ENCODE measurements around the gene NAV3. TPM values are rescaled to one million over a fixed set of nuclear protein-coding genes. Genes with fewer than 3 reads are reported as not detected.

NAV3 gene
- total and polyA plus RNA-seq, 2 of the 4 experiments (the other 2 are of a cell fraction) = 25.5 to 106 TPM

DNA sequence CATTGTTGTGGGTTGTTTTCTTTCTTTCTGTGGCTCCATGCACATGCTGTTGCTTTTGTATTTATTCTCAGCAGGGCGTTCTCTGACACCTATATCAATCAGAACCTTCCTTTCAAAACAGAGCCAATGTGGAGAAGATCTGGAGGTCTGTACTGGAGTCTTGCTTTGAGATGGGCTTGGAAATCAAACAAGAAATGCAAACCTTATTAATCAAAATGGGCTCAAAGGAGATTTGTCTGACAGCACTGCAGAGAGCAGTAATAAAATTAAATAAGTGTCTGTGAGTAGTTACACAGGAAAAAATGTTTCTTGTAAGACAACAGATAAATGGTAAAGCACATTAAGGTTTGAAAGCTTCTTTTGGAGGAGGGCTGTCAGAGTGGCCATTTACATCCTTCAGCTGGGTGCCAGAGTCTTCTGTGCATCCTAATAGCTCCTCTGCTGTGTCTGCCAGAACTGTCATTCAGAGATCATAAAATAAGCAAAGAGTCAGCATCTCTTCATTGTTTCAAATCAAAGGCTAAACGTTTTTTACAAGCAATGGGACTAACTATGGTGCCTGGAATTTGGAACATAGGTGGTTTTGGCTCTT lies 414.3 kb downstream of the NAV3 start:
- no peaks in the 10 kb centered on the region for H3K36me3 ChIP-seq (ENCODE audit: control insufficient read depth, insufficient read depth, low read length)
- no peaks in the 10 kb centered on the region for H3K4me1 ChIP-seq (ENCODE audit: control insufficient read depth, insufficient read depth, low read length)
- no peak overlapping the region for H3K4me3 ChIP-seq (ENCODE audit: insufficient read depth, low read depth, low read length)
- no peak overlapping the region for H3K4ac ChIP-seq (ENCODE audit: low read depth, low read length)
- H2BK120ac ChIP-seq (ENCODE audit: low read depth, low read length) = no peak overlapping the region
- no peak overlapping the region for H2BK20ac ChIP-seq (ENCODE audit: low read depth, low read length)
- H3K9me1 ChIP-seq (ENCODE audit: insufficient read depth, low read length) = no peaks in the 10 kb centered on the region
- H3K4me2 ChIP-seq (ENCODE audit: low read depth, low read length) = no peak overlapping the region
- no peak overlapping the region for H3K56ac ChIP-seq (ENCODE audit: extremely low read depth, insufficient read depth, low read length)
- H4K5ac ChIP-seq (ENCODE audit: low read depth, low read length) = no peak overlapping the region
- H2AK9ac ChIP-seq (replicated peaks; ENCODE audit: low read depth, low read length, poor library complexity) = no peak overlapping the region
- H4K91ac ChIP-seq (ENCODE audit: insufficient read depth, low read depth, low read length) = no peak overlapping the region
- H2BK15ac ChIP-seq (ENCODE audit: low read depth, low read length) = no peak overlapping the region
- H2AFZ ChIP-seq (replicated peaks; ENCODE audit: low read length, poor library complexity) = no peak overlapping the region
- H3K23ac ChIP-seq (ENCODE audit: low read depth, low read length) = no peak overlapping the region
- no peak overlapping the region for H3K27ac ChIP-seq (ENCODE audit: insufficient read depth, low read length)
- H3K27me3 ChIP-seq (ENCODE audit: control insufficient read depth, insufficient read depth, low read length) = no peaks in the 10 kb centered on the region
- no peak overlapping the region for H3K9ac ChIP-seq (ENCODE audit: low read depth, low read length)
- TF ChIP-seq MXI1 (IDR thresholded peaks at IDR 0.05; ENCODE audit: borderline replicate concordance, low read depth, low read length) = no peak
- TF ChIP-seq NFE2L2 (IDR thresholded peaks at IDR 0.05; ENCODE audit: low read depth, low read length) = no peak
- TF ChIP-seq RCOR1 (IDR thresholded peaks at IDR 0.05; ENCODE audit: insufficient replicate concordance, low read length) = no peak
- TF ChIP-seq, protein P1, sequence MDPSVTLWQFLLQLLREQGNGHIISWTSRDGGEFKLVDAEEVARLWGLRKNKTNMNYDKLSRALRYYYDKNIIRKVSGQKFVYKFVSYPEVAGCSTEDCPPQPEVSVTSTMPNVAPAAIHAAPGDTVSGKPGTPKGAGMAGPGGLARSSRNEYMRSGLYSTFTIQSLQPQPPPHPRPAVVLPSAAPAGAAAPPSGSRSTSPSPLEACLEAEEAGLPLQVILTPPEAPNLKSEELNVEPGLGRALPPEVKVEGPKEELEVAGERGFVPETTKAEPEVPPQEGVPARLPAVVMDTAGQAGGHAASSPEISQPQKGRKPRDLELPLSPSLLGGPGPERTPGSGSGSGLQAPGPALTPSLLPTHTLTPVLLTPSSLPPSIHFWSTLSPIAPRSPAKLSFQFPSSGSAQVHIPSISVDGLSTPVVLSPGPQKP (IDR thresholded peaks at IDR 0.05; ENCODE audit: borderline replicate concordance, low read depth, low read length) = no peak
- no peak for TF ChIP-seq SMC3 (IDR thresholded peaks at IDR 0.05; ENCODE audit: low read depth, low read length)
- TF ChIP-seq MAFK (IDR thresholded peaks at IDR 0.05; ENCODE audit: low read depth, low read length) = no peak
- TF ChIP-seq POLR2A (IDR thresholded peaks at IDR 0.05; ENCODE audit: low read depth, low read length) = no peak
- TF ChIP-seq RFX5 (IDR thresholded peaks at IDR 0.05; ENCODE audit: low read depth, low read length) = no peak
- TF ChIP-seq BHLHE40 (IDR thresholded peaks at IDR 0.05; ENCODE audit: low read depth, low read length) = no peak
- no peak for TF ChIP-seq CEBPB (IDR thresholded peaks at IDR 0.05; ENCODE audit: low read depth, low read length)
- TF ChIP-seq FOS (IDR thresholded peaks at IDR 0.05; ENCODE audit: low read depth, low read length) = no peak
- TF ChIP-seq, protein P2, sequence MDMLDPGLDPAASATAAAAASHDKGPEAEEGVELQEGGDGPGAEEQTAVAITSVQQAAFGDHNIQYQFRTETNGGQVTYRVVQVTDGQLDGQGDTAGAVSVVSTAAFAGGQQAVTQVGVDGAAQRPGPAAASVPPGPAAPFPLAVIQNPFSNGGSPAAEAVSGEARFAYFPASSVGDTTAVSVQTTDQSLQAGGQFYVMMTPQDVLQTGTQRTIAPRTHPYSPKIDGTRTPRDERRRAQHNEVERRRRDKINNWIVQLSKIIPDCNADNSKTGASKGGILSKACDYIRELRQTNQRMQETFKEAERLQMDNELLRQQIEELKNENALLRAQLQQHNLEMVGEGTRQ (IDR thresholded peaks at IDR 0.05; ENCODE audit: low read depth, low read length) = no peak
- no peak for TF ChIP-seq CHD1 (IDR thresholded peaks at IDR 0.05; ENCODE audit: low read depth, low read length)
- no peak for TF ChIP-seq MAZ (IDR thresholded peaks at IDR 0.05; ENCODE audit: borderline replicate concordance, low read depth, low read length)
- TF ChIP-seq, protein P3, sequence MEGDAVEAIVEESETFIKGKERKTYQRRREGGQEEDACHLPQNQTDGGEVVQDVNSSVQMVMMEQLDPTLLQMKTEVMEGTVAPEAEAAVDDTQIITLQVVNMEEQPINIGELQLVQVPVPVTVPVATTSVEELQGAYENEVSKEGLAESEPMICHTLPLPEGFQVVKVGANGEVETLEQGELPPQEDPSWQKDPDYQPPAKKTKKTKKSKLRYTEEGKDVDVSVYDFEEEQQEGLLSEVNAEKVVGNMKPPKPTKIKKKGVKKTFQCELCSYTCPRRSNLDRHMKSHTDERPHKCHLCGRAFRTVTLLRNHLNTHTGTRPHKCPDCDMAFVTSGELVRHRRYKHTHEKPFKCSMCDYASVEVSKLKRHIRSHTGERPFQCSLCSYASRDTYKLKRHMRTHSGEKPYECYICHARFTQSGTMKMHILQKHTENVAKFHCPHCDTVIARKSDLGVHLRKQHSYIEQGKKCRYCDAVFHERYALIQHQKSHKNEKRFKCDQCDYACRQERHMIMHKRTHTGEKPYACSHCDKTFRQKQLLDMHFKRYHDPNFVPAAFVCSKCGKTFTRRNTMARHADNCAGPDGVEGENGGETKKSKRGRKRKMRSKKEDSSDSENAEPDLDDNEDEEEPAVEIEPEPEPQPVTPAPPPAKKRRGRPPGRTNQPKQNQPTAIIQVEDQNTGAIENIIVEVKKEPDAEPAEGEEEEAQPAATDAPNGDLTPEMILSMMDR (conservative IDR thresholded peaks at IDR 0.05; ENCODE audit: low read depth, low read length) = no peak
- no peak for TF ChIP-seq RAD21 (IDR thresholded peaks at IDR 0.05; ENCODE audit: low read length)
- intact Hi-C loops (cut with micrococcal nuclease) = no loop called here
- ChIA-PET POLR2A (ENCODE audit: unreplicated experiment) (no interaction called here), CTCF (no interaction called here)
- in situ Hi-C loops (cut with MboI; ENCODE audit: low sequenced_read_pairs) = no loop called here
- no peaks in the 10 kb centered on the region for H3K9me3 ChIP-seq (ENCODE audit: control insufficient read depth, insufficient read depth, low read length)
- BruUV-seq (replicated peaks) = no TSS peak
- H3K79me1 ChIP-seq (ENCODE audit: low read depth in 1 of 2, low read length in 2 of 2) = no peaks in the 10 kb centered on the region
- DNase-seq (no peak), ATAC-seq (ENCODE audit: low read depth) (no peak)
- H2AK5ac ChIP-seq (ENCODE audit: low read depth, low read length) = no peak overlapping the region
- no peak overlapping the region for H3K18ac ChIP-seq (ENCODE audit: low read depth, low read length)
- no peak overlapping the region for H3K14ac ChIP-seq (replicated peaks; ENCODE audit: low read depth, low read length)
- H2BK5ac ChIP-seq (ENCODE audit: low read depth, low read length, poor library complexity, severe bottlenecking) = no peak overlapping the region
- dilution Hi-C loops (cut with HindIII; ENCODE audit: low sequenced_read_pairs, unreplicated experiment) = no loop called here
- WGBS, 2 experiments (ENCODE audit: extremely low coverage in 2 of 2, insufficient read length in 1 of 2) = no CpG with 5 or more reads among the region's 2 CpGs
- no peak overlapping the region for H4K8ac ChIP-seq (ENCODE audit: low read depth in 2 of 2, low read length in 2 of 2)
- no peaks in the 10 kb centered on the region for H4K20me1 ChIP-seq (ENCODE audit: insufficient read depth, low read length)

Measured in IMR-90 (cell line).